ENCODE measurements around the gene USP6NL. TPM values are rescaled to one million over a fixed set of nuclear protein-coding genes. Genes with fewer than 3 reads are reported as not detected.
A peak's percentile ranks its signal among the peaks of the same experiment; 100 is the strongest.

The USP6NL gene
- total RNA-seq, 1 donor from 2014 or later = 39.9 TPM

DNA sequence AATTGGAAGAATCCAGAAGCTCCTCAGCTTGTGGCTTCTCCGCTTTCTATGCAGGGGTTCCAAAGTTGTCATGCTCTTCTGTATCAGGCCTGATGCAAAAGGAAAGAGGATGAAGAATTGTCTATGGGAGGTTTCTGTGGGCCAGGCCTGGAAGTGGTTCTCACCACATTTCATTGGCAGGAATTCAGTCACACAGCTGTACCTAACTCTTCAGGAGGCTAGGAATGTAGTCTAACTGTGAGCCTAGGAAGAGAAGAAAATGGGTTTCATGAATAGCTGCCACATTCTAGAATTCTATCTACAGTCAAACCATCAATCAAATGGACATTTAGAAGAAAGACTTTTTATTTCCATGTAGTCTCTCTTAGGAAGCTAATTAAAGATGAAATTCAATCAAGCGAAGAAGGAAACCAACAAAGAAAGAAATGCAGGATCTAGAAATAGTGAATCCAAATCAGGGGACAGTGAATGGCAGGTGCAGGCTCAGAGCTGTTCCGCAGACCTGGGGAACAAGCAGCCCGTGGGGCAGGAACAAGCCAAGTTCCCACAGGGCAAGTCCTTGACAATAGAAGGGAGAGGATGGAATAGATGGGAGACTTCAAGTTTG, 25.4 kb upstream of the USP6NL start:
- no peaks in the 10 kb centered on the region for H4K20me1 ChIP-seq (ENCODE audit: low read depth)
- DNase-seq (ENCODE audit: low spot score) = no peak
- H3K79me2 ChIP-seq (ENCODE audit: low read depth) = no peaks in the 10 kb centered on the region
- Mint-ChIP-seq H3K4me1 (no peaks in the 10 kb centered on the region), H3K27me3 (ENCODE audit: insufficient read depth, low read depth) (peaks cover 3% of the 10 kb centered on the region), H3K27ac (no peak overlapping the region), H3K9me3 (peaks cover 4% of the 10 kb centered on the region), H3K4me3 (no peak overlapping the region), H3K36me3 (no peaks in the 10 kb centered on the region)
- no peak overlapping the region for H3K9ac ChIP-seq
- H3F3A ChIP-seq (ENCODE audit: low read depth) = no peaks in the 10 kb centered on the region
- H3K9me3 ChIP-seq (ENCODE audit: low read depth) = no peaks in the 10 kb centered on the region
- H3K36me3 ChIP-seq = no peaks in the 10 kb centered on the region
- H3K4me1 ChIP-seq = no peaks in the 10 kb centered on the region
- H3K27me3 ChIP-seq = no peaks in the 10 kb centered on the region
- peak overlapping the region; percentile 6 for H2AFZ ChIP-seq (replicated peaks)
- no peak overlapping the region for H3K4me2 ChIP-seq
- H3K27ac ChIP-seq = no peak overlapping the region
- H3K4me3 ChIP-seq = no peak overlapping the region
- TF ChIP-seq EZH2 (IDR thresholded peaks at IDR 0.05) (no peak), EZH2phosphoT487 (IDR thresholded peaks at IDR 0.05) (no peak), CTCF (IDR thresholded peaks at IDR 0.05) (no peak)

GRCh38 chr10:11631890-11632587, 20.6 kb upstream of the USP6NL start:
- TF ChIP-seq CTCF (IDR thresholded peaks at IDR 0.05) (no peak), EZH2phosphoT487 (IDR thresholded peaks at IDR 0.05) (no peak), EZH2 (IDR thresholded peaks at IDR 0.05) (no peak)
- Histone ChIP-seq H4K20me1 (ENCODE audit: low read depth) (no peaks in the 10 kb centered on the region), H3K9ac (no peak overlapping the region), H3K4me2 (no peak overlapping the region), H3K27ac (no peak overlapping the region), H3K36me3 (no peaks in the 10 kb centered on the region), H3F3A (ENCODE audit: low read depth) (no peaks in the 10 kb centered on the region), H3K4me1 (no peaks in the 10 kb centered on the region), H3K27me3 (no peaks in the 10 kb centered on the region), H3K9me3 (ENCODE audit: low read depth) (no peaks in the 10 kb centered on the region), H2AFZ (replicated peaks) (no peak overlapping the region), H3K4me3 (no peak overlapping the region), H3K79me2 (ENCODE audit: low read depth) (no peaks in the 10 kb centered on the region)
- no peak for DNase-seq (ENCODE audit: low spot score)
- no peaks in the 10 kb centered on the region for H3K4me1 Mint-ChIP-seq
- H3K36me3 Mint-ChIP-seq = no peaks in the 10 kb centered on the region
- no peaks in the 10 kb centered on the region for H3K27me3 Mint-ChIP-seq (ENCODE audit: insufficient read depth, low read depth)
- H3K27ac Mint-ChIP-seq = no peak overlapping the region
- no peak overlapping the region for H3K4me3 Mint-ChIP-seq
- no peaks in the 10 kb centered on the region for H3K9me3 Mint-ChIP-seq

DNA sequence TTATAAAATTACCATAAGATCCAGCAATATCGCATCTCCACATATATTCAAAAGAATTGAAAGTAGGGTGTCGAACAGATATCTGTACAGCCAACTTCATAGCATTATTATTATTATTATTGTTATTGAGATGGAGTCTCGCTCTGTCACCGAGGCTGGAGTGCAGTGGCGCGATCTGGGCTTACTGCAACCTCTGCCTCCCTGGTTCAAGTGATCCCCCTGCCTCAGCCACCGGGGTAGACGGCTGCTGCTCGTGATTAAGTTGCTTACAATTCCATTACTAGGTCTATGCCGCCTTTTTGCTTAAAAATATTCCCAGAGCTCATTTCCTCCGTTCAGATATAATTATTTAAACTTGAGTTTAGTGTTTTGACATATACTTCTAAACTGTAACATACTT, 19.8 kb upstream of the USP6NL start:
- DNase-seq (ENCODE audit: low spot score) = no peak
- Mint-ChIP-seq H3K27me3 (ENCODE audit: insufficient read depth, low read depth) (no peaks in the 10 kb centered on the region), H3K4me1 (no peaks in the 10 kb centered on the region), H3K36me3 (no peaks in the 10 kb centered on the region), H3K27ac (no peak overlapping the region), H3K4me3 (no peak overlapping the region), H3K9me3 (no peaks in the 10 kb centered on the region)
- Histone ChIP-seq H3K27ac (no peak overlapping the region), H2AFZ (replicated peaks) (no peak overlapping the region), H3K9me3 (ENCODE audit: low read depth) (no peaks in the 10 kb centered on the region), H3K36me3 (no peaks in the 10 kb centered on the region), H3K4me2 (no peak overlapping the region), H3K4me3 (no peak overlapping the region), H3K9ac (no peak overlapping the region), H3K4me1 (no peaks in the 10 kb centered on the region), H3K79me2 (ENCODE audit: low read depth) (no peaks in the 10 kb centered on the region), H3K27me3 (no peaks in the 10 kb centered on the region), H3F3A (ENCODE audit: low read depth) (no peaks in the 10 kb centered on the region), H4K20me1 (ENCODE audit: low read depth) (no peaks in the 10 kb centered on the region)
- no peak for TF ChIP-seq EZH2 (IDR thresholded peaks at IDR 0.05)
- TF ChIP-seq EZH2phosphoT487 (IDR thresholded peaks at IDR 0.05) = no peak
- no peak for TF ChIP-seq CTCF (IDR thresholded peaks at IDR 0.05)
